K562 (cell line): ENCODE measurements around the gene SLC23A2.

Experiments
- EP300 ChIP-seq: IDR thresholded peaks from 2 replicates; pipeline ENCODE4 v1.6.1; 2012; ENCODE audit warnings: low read length, improper control_type of control experiment
- FOXK2 ChIP-seq, 2 experiments: fragments of 450-650 bp; IDR thresholded peaks in 1 of 2; conservative IDR thresholded peaks in 1 of 2; 2 replicates each; pipeline ENCODE4 v1.6.1; 2016; ENCODE audit warnings: low read depth in 2 of 2, mild to moderate bottlenecking in 1 of 2
- MEF2D ChIP-seq: conservative IDR thresholded peaks from 2 replicates; pipeline ENCODE4 v1.6.1; 2016; ENCODE audit warnings: low read depth, missing genetic modification characterization, missing compliant biosample characterization
- SLC30A9 ChIP-seq: fragments of 250-450 bp; sonication (Bioruptor Pico); IDR thresholded peaks from 2 replicates; pipeline ENCODE4 v1.8.0; 2022; ENCODE audit warnings: mild to moderate bottlenecking, moderate library complexity

- TF ChIP-seq MEF2D (tag) = no peak
- TF ChIP-seq SLC30A9 (CRISPR knock-in tag) = no peak
- no peak for TF ChIP-seq FOXK2 (conservative IDR thresholded peaks at IDR 0.05 in 1 of 2, IDR thresholded peaks at IDR 0.05 in 1 of 2; ENCODE audit: low read depth in 2 of 2)
- TF ChIP-seq EP300 = no peak
Observed at GRCh38 chr20:5013682-5014447, 12.6 kb upstream of the SLC23A2 start.
